Vagina (tissue), 2 donors: ENCODE measurements around the gene COBLL1.

Experiments used
- POLR2A ChIP-seq, 2 donors: fragments of 450-650 bp; IDR thresholded peaks; one replicate each; pipeline ENCODE4 v1.6.1; 2017; ENCODE audit warnings: antibody characterized with exemption in 2 of 2, mild to moderate bottlenecking in 2 of 2, moderate library complexity in 2 of 2
- POLR2AphosphoS5 ChIP-seq, 2 donors: sonication (generic); formaldehyde crosslinking; IDR thresholded peaks; one replicate each; pipeline ENCODE4 v1.9.0; 2017; ENCODE audit warnings: antibody characterized with exemption in 2 of 2, mild to moderate bottlenecking in 2 of 2, low read depth in 1 of 2; ENCODE audit not compliant: insufficient read depth in 1 of 2
- TF ChIP-seq, protein P1 (sequence below), 3 experiments: fragments of 450-650 bp in 2 of 3; fragments of 200-600 bp in 1 of 3; sonication (generic) in 1 of 3; IDR thresholded peaks; one replicate each; pipeline ENCODE4 v1.5.1; 2017 to 2019; ENCODE audit warnings: antibody characterized with exemption in 3 of 3, mild to moderate bottlenecking in 2 of 3, moderate library complexity in 2 of 3

DNA sequence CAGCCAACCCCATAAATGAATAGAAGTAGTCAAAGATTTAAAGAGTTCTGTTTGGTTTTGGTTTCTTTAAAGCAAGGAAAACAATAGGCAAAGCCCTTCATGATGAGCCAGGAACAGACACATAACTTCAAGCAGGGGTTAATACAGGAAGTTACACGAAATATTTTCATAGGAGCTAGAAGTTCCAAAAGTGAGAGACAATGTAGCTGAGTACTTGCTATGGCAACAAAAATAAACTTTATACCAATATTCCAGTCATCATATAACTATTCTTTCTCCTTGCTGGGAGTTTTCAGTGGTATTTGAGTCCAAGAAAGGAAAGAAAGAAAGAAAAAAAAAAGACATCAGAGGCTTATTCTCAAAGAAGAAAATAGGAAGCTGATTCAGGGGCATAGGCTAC, 56.2 kb downstream of the COBLL1 start:
- TF ChIP-seq, protein P1, sequence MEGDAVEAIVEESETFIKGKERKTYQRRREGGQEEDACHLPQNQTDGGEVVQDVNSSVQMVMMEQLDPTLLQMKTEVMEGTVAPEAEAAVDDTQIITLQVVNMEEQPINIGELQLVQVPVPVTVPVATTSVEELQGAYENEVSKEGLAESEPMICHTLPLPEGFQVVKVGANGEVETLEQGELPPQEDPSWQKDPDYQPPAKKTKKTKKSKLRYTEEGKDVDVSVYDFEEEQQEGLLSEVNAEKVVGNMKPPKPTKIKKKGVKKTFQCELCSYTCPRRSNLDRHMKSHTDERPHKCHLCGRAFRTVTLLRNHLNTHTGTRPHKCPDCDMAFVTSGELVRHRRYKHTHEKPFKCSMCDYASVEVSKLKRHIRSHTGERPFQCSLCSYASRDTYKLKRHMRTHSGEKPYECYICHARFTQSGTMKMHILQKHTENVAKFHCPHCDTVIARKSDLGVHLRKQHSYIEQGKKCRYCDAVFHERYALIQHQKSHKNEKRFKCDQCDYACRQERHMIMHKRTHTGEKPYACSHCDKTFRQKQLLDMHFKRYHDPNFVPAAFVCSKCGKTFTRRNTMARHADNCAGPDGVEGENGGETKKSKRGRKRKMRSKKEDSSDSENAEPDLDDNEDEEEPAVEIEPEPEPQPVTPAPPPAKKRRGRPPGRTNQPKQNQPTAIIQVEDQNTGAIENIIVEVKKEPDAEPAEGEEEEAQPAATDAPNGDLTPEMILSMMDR (IDR thresholded peaks at IDR 0.05), result no peak
- TF ChIP-seq POLR2A (IDR thresholded peaks at IDR 0.05) (no peak), POLR2AphosphoS5 (IDR thresholded peaks at IDR 0.05; ENCODE audit: insufficient read depth in 1 of 2, low read depth in 1 of 2) (no peak)
